Measurements from ENCODE around the gene TTC32.

TTC32 gene

DNA sequence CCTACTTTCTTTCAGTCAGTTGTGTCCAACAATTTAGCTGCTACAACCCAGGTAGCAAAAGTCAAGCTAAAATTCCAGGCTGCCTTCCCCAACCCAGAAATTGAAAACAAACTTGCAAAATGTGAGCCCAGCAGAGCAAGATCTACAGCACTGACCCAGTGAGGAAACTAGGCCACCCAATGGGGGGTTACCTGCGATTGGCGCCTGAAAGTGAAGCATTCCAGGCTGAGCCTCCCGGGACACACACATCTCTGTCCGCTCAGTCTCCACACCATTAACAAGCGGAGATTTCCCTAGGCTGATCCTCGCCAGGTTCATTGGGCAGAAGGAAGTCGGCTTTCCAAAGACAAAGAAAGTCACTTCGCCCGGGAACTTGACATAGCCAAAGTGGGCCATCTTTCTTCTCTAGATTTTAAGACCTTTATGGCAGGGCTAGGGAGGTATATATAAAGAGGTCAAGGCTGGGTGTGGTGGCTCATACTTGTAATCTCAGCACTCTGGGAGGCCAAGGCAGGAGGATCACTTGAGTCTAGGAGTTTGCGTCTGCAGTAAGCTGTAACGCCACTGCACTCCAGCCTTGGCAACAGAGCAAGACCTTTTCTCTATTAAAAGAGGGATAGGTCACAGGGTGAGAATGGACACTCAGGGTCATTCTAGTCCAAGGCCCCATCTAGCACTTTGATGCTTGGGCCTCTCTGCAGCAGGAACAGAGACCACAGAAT lies 53.6 kb downstream of the TTC32 start:
- no peak for DNase-seq

GRCh38 chr2:19847486-19847885 lies 54.3 kb downstream of the TTC32 start:
- DNase-seq, result no peak
